ENCODE results near the gene GABBR2. TPM values are rescaled to one million over a fixed set of nuclear protein-coding genes. Genes with fewer than 3 reads are reported as not detected.

The GABBR2 gene
- total RNA-seq, 1 experiment from 2014 or later, result 0.23 TPM

GRCh38 chr9:98530806-98531386 is 177.8 kb downstream of the GABBR2 start:
- no peaks in the 10 kb centered on the region for H3K9me3 ChIP-seq
- H3K4me1 ChIP-seq, result no peaks in the 10 kb centered on the region
- no TSS peak for BruUV-seq (replicated peaks)
- H3K27me3 ChIP-seq (replicated peaks; ENCODE audit: control insufficient read depth, insufficient read depth, low read length), result no peaks in the 10 kb centered on the region
- H3K4me1 Mint-ChIP-seq (ENCODE audit: low read depth, unreplicated experiment), result no peaks in the 10 kb centered on the region
- H3K4me3 Mint-ChIP-seq (ENCODE audit: unreplicated experiment), result no peak overlapping the region
- H3K27ac Mint-ChIP-seq (ENCODE audit: unreplicated experiment), result no peak overlapping the region
- intact Hi-C loops (cut with micrococcal nuclease; ENCODE audit: unreplicated experiment), result no loop called here
- no peak for DNase-seq
- H3K27me3 Mint-ChIP-seq (ENCODE audit: insufficient read depth, unreplicated experiment), result peaks cover 12% of the 10 kb centered on the region
- H3K36me3 Mint-ChIP-seq (ENCODE audit: insufficient read depth, unreplicated experiment), result no peaks in the 10 kb centered on the region
- no peaks in the 10 kb centered on the region for H3K9me3 Mint-ChIP-seq (ENCODE audit: unreplicated experiment)
- no peak overlapping the region for H3K4me3 ChIP-seq (ENCODE audit: low read depth, low read length)
- no peak for TF ChIP-seq CTCF (IDR thresholded peaks at IDR 0.05; ENCODE audit: insufficient read depth in 1 of 2, low read depth in 1 of 2, low read length in 1 of 2, severe bottlenecking in 1 of 2, unreplicated experiment in 1 of 2)
- no peaks in the 10 kb centered on the region for H3K36me3 ChIP-seq (ENCODE audit: control insufficient read depth, insufficient read depth, low read length)
- POLR2A ChIA-PET, result no interaction called here
- CTCF ChIA-PET, result no interaction called here

- no peaks in the 10 kb centered on the region for H3K4me1 Mint-ChIP-seq (ENCODE audit: low read depth, unreplicated experiment)
- BruUV-seq (replicated peaks), result no TSS peak
- peaks cover 12% of the 10 kb centered on the region for H3K27me3 Mint-ChIP-seq (ENCODE audit: insufficient read depth, unreplicated experiment)
- CTCF ChIA-PET, result no interaction called here
- H3K27ac Mint-ChIP-seq (ENCODE audit: unreplicated experiment), result no peak overlapping the region
- H3K36me3 Mint-ChIP-seq (ENCODE audit: insufficient read depth, unreplicated experiment), result no peaks in the 10 kb centered on the region
- no peaks in the 10 kb centered on the region for H3K4me1 ChIP-seq
- intact Hi-C loops (cut with micrococcal nuclease; ENCODE audit: unreplicated experiment), result no loop called here
- H3K9me3 ChIP-seq, result no peaks in the 10 kb centered on the region
- POLR2A ChIA-PET, result interaction anchor here (0.5 kb wide), 1 partner anchor 9 kb away, joined by 7 read pairs; no protein-coding TSS in a partner anchor
- no peak for DNase-seq
- no peaks in the 10 kb centered on the region for H3K36me3 ChIP-seq (ENCODE audit: control insufficient read depth, insufficient read depth, low read length)
- no peak overlapping the region for H3K4me3 ChIP-seq (ENCODE audit: low read depth, low read length)
- no peak overlapping the region for H3K4me3 Mint-ChIP-seq (ENCODE audit: unreplicated experiment)
- H3K27me3 ChIP-seq (replicated peaks; ENCODE audit: control insufficient read depth, insufficient read depth, low read length), result no peaks in the 10 kb centered on the region
- no peaks in the 10 kb centered on the region for H3K9me3 Mint-ChIP-seq (ENCODE audit: unreplicated experiment)
- no peak for TF ChIP-seq CTCF (IDR thresholded peaks at IDR 0.05; ENCODE audit: insufficient read depth in 1 of 2, low read depth in 1 of 2, low read length in 1 of 2, severe bottlenecking in 1 of 2, unreplicated experiment in 1 of 2)
Observed at GRCh38 chr9:98530275-98530674, 178.5 kb downstream of the GABBR2 start.

GRCh38 chr9:98529841-98530240 is 178.9 kb downstream of the GABBR2 start:
- intact Hi-C loops (cut with micrococcal nuclease; ENCODE audit: unreplicated experiment), result no loop called here
- H3K36me3 ChIP-seq (ENCODE audit: control insufficient read depth, insufficient read depth, low read length), result no peaks in the 10 kb centered on the region
- no peak for DNase-seq
- no peak overlapping the region for H3K4me3 ChIP-seq (ENCODE audit: low read depth, low read length)
- Mint-ChIP-seq H3K36me3 (ENCODE audit: insufficient read depth, unreplicated experiment) (no peaks in the 10 kb centered on the region), H3K9me3 (ENCODE audit: unreplicated experiment) (no peaks in the 10 kb centered on the region), H3K4me1 (ENCODE audit: low read depth, unreplicated experiment) (no peaks in the 10 kb centered on the region), H3K27ac (ENCODE audit: unreplicated experiment) (no peak overlapping the region), H3K4me3 (ENCODE audit: unreplicated experiment) (no peak overlapping the region), H3K27me3 (ENCODE audit: insufficient read depth, unreplicated experiment) (peaks cover 12% of the 10 kb centered on the region)
- no TSS peak for BruUV-seq (replicated peaks)
- H3K4me1 ChIP-seq, result no peaks in the 10 kb centered on the region
- CTCF ChIA-PET, result no interaction called here
- no peaks in the 10 kb centered on the region for H3K27me3 ChIP-seq (replicated peaks; ENCODE audit: control insufficient read depth, insufficient read depth, low read length)
- POLR2A ChIA-PET, result interaction anchor here (0.5 kb wide), 1 partner anchor 10 kb away, joined by 7 read pairs; no protein-coding TSS in a partner anchor
- H3K9me3 ChIP-seq, result no peaks in the 10 kb centered on the region
- no peak for TF ChIP-seq CTCF (IDR thresholded peaks at IDR 0.05; ENCODE audit: insufficient read depth in 1 of 2, low read depth in 1 of 2, low read length in 1 of 2, severe bottlenecking in 1 of 2, unreplicated experiment in 1 of 2)

Data from Caco-2 (cell line).